H1 (cell line): ENCODE data around the gene TAS2R30. TPM values are rescaled to one million over a fixed set of nuclear protein-coding genes. Genes with fewer than 3 reads are reported as not detected.

Experiments
- BCL11A ChIP-seq, 2 experiments: IDR thresholded peaks; one replicate each; pipeline ENCODE4 v1.6.1; 2011; ENCODE audit warnings: low read depth in 2 of 2, low read length in 2 of 2, mild to moderate bottlenecking in 2 of 2
- RNF2 ChIP-seq: fragments of 200-900, 300-1000 bp; sonication (generic); IDR thresholded peaks from 2 replicates; pipeline ENCODE4 v1.7.1; 2016; ENCODE audit warnings: borderline replicate concordance, low read depth, mild to moderate bottlenecking, antibody characterized with exemption, low read length; ENCODE audit not compliant: poor library complexity, severe bottlenecking; ENCODE audit errors: missing control alignments
- SP1 ChIP-seq: IDR thresholded peaks from 2 replicates; pipeline ENCODE4 v1.6.1; 2011; ENCODE audit warnings: low read depth, low read length
- polyA plus RNA-seq, 7 experiments: library from polyadenylated mRNA; depleted of rRNA in 3 of 7; stranded (reverse) in 5 of 7; unstranded in 2 of 7; fragments of >200 nt in 5 of 7; fragments of 200-250 nt in 2 of 7; gene quantifications; 1 replicate in 5 of 7; 2 replicates in 1 of 7; 4 replicates in 1 of 7; pipeline versions ENCODE4 v1.2.1 to v1.2.3, GENCODE V29; 2011 to 2013; ENCODE audit warnings: missing spikeins in 2 of 7, mixed read lengths in 2 of 7
- total RNA-seq: library from RNA; stranded (reverse); fragmentation: NEBNext Ultra II Directional; extraction: Animal tissue kit (Norgen Biotek cat#: 25700); gene quantifications from 2 replicates; pipeline ENCODE4 v1.2.1, GENCODE V29; 2021
- TF ChIP-seq, protein P1 (sequence below): IDR thresholded peaks from 2 replicates; pipeline ENCODE4 v1.6.1; 2012; ENCODE audit warnings: inconsistent platforms

The TAS2R30 gene
- total and polyA plus RNA-seq, 2 of the 8 experiments (the other 6 are each of a cell fraction or from before 2014, with no cell fraction given), result 0.33 to 1.0 TPM

DNA sequence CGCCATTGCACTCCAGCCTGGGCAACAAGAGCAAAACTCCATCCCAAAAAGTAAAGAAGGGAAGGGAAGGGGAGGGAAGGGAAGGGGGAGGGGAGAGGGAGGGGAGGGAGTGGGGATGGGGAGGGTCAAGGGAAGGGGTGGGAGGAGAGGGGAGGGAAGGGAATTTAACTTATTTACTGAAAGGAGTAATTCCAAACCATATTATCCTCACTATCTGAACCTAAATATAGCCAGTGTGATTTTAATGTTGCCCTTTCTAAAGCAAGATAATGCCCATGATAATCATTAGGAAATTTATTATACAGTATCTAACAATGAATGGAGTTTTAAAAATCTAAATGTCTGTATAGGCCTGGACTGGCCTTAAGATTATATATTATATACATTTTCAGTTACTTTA lies 43.8 kb upstream of the TAS2R30 start (continued):
- TF ChIP-seq, protein P1, sequence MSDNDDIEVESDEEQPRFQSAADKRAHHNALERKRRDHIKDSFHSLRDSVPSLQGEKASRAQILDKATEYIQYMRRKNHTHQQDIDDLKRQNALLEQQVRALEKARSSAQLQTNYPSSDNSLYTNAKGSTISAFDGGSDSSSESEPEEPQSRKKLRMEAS, result no peak
- TF ChIP-seq RNF2 (no peak), SP1 (no peak), BCL11A (IDR thresholded peaks at IDR 0.05; ENCODE audit: low read depth in 2 of 2, low read length in 2 of 2) (no peak)
